Measurements from ENCODE around the gene TNFAIP3.
A peak's percentile ranks its signal among the peaks of the same experiment; 100 is the strongest.

TNFAIP3 gene

GRCh38 chr6:137907170-137907569 lies 40.1 kb downstream of the TNFAIP3 start:
- DNase-seq (ENCODE audit: low read depth, low spot score): no peak
- TF ChIP-seq CTCF (IDR thresholded peaks at IDR 0.05; ENCODE audit: low read depth, low read length): no peak
- H3K4me3 ChIP-seq (ENCODE audit: low read depth, low read length): no peak overlapping the region
- in situ Hi-C loops (cut with HindIII; ENCODE audit: low sequenced_read_pairs): no loop called here

DNA sequence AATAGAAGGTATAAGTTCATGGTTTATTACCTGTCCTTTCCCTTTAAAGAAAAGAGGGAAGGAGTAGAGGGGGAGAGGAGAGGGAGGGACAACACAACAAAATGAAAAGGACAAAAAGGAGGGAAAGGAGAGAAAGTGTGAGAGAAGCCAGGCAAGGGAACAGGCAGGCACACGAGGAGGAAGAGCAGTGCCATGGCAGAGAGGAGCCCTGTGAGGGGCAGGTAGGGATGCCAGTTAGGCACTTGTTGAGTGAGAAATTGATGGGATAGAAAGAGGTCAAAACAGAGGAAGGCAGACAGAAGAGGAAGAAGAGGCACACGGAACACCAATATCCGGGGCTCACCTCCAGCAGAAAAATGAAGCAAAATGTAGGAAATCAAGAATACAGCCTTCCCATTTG lies 42.5 kb downstream of the TNFAIP3 start:
- no peak for TF ChIP-seq CTCF (IDR thresholded peaks at IDR 0.05; ENCODE audit: low read depth, low read length)
- no peak overlapping the region for H3K4me3 ChIP-seq (ENCODE audit: low read depth, low read length)
- in situ Hi-C loops (cut with HindIII; ENCODE audit: low sequenced_read_pairs): no loop called here
- DNase-seq (ENCODE audit: low read depth, low spot score): no peak

DNA sequence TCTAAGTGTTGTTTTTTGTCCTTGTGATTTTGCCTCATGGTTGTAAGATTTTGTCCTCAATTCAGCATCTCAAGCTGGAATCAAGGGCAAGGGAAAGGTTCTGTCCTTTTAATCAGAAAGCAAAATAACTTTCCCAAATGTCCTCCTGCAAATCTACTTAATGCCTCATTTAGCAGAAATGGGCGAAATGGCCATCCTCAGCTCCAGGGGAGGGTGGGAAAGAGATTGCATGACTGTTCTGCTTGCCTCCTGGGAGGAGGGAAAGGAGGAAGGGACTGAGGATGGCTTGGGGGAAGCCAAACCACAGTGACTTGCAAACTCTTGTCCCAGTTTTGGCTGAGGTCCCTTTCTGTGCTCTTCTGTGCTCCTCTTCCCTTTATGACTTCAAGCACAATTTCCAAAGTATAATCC lies 43.4 kb downstream of the TNFAIP3 start:
- in situ Hi-C loops (cut with HindIII; ENCODE audit: low sequenced_read_pairs): no loop called here
- TF ChIP-seq CTCF (IDR thresholded peaks at IDR 0.05; ENCODE audit: low read depth, low read length): no peak
- DNase-seq (ENCODE audit: low read depth, low spot score): peak; percentile 27
- no peak overlapping the region for H3K4me3 ChIP-seq (ENCODE audit: low read depth, low read length)

- no peak for TF ChIP-seq CTCF (IDR thresholded peaks at IDR 0.05; ENCODE audit: low read depth, low read length)
- DNase-seq (ENCODE audit: low read depth, low spot score): no peak
- in situ Hi-C loops (cut with HindIII; ENCODE audit: low sequenced_read_pairs): no loop called here
- no peak overlapping the region for H3K4me3 ChIP-seq (ENCODE audit: low read depth, low read length)
These were observed 43.9 kb downstream of the TNFAIP3 start for GRCh38 chr6:137910843-137911456.

GRCh38 chr6:137911675-137912191 lies 44.7 kb downstream of the TNFAIP3 start:
- TF ChIP-seq CTCF (IDR thresholded peaks at IDR 0.05; ENCODE audit: low read depth, low read length): no peak
- no peak overlapping the region for H3K4me3 ChIP-seq (ENCODE audit: low read depth, low read length)
- in situ Hi-C loops (cut with HindIII; ENCODE audit: low sequenced_read_pairs): no loop called here
- DNase-seq (ENCODE audit: low read depth, low spot score): no peak

DNA sequence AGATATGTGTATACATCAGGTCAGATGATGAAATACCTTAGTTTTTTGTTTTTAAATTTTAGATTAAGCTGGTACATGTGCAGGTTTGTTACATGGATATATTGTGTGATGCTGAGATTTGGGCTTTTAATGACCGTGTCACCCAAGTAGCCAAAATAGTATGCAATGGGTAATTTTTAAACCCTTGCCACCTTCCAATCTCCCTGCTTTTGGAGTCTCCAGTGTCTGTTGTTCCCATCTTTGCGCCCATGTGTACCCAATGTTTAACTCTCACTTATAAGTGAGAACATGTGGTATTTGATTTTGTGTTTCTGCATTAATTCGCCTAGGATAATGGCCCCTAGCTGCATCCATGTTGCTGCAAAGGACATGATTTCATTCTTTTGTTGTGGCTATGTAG lies 45.8 kb downstream of the TNFAIP3 start:
- no peak overlapping the region for H3K4me3 ChIP-seq (ENCODE audit: low read depth, low read length)
- in situ Hi-C loops (cut with HindIII; ENCODE audit: low sequenced_read_pairs): no loop called here
- DNase-seq (ENCODE audit: low read depth, low spot score): no peak
- no peak for TF ChIP-seq CTCF (IDR thresholded peaks at IDR 0.05; ENCODE audit: low read depth, low read length)
